GM18951 (cell line): ENCODE results near the gene VEPH1.

Source experiments
- POLR2A ChIP-seq: IDR thresholded peaks from 4 replicates; pipeline ENCODE4 v1.6.1; 2011; ENCODE audit warnings: mild to moderate bottlenecking; ENCODE audit not compliant: insufficient read length, insufficient read depth; ENCODE audit errors: extremely low read depth
- in situ Hi-C: fragments of 300-500 bp; cut with MboI; formaldehyde crosslinking; loops from one replicate; pipeline ENCODE4 v1.12.0; 2022; ENCODE audit warnings: low sequenced_read_pairs, mixed read lengths, inconsistent platforms; ENCODE audit not compliant: unreplicated experiment

VEPH1 gene

DNA sequence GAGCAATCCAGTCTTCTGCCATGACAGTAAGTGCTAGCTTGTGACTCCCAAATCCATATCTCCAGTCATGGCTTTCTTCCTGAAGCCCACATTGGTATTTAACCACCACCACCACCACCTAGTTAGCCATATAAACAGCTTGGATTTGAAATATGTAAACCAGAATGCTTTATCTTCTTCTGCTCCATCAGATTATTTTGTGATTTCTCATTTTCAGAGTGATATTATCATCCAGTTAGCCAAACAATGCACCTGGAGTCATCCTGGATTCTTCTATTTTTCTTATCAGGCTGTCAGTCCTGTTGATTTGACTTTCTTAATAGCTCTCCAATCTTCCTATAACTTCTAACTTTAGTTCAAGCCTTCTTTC, 190.9 kb downstream of the VEPH1 start:
- in situ Hi-C loops, result no loop called here
- no peak for TF ChIP-seq POLR2A

- in situ Hi-C loops, result no loop called here
These were observed 191.4 kb downstream of the VEPH1 start for GRCh38 chr3:157311633-157312375.

DNA sequence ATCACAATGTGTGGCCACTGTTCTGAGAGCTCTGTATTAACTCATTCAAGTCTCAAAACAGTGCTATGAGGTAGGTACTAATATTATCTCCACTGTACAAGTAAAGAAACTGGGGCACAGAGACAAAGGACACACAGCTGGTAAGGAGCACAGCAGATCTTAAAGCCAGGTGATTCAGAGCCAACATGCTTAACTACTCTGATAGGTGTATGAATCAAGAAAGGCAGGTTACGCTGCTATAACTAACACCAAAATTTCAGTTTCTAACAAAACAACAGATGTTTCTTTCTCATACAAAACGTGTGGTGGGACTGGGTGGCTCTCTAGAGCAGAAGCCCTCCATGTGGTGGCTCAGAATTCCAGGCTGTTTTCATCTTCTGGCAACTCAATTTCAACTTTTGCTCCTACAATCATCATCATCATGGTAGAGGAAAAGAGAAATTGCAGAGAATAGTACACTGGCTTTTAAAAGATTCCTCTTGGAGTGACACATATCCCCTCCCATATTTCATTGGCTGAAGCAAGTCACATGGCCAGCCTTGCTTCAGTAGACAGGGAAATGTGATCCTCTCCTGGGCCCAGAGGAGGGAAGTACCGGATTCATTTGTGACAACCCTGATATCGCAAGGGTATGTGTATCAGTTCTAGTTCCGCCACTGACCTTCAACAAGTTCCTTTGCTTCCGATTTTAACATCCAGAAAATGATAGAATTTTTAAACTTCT, 192.7 kb downstream of the VEPH1 start:
- in situ Hi-C loops, result no loop called here
- no peak for TF ChIP-seq POLR2A

More at GRCh38 chr3:157311633-157312375, 191.4 kb downstream of the VEPH1 start:
- no peak for TF ChIP-seq POLR2A

GRCh38 chr3:157306502-157306901, 196.7 kb downstream of the VEPH1 start:
- in situ Hi-C loops, result no loop called here
- no peak for TF ChIP-seq POLR2A

DNA sequence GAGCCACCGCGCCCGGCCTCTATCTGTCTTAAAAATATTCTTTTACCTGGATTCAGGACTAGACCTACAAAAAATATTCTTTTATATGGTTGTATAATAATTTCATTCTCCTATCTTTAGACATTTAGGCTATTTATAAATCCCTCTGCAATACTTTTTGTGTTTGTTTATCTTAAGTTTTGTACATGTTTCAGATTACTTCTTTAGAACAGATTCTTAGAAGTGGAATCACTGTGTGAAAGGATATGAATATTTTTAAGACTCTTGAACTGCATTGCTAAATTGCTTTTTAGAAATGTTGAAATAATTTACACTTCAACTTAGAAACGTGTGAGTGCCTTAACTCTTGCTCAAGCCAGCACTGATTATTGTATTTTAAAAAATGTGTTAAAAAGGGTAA, 197.8 kb downstream of the VEPH1 start:
- in situ Hi-C loops, result no loop called here
- TF ChIP-seq POLR2A, result no peak

DNA sequence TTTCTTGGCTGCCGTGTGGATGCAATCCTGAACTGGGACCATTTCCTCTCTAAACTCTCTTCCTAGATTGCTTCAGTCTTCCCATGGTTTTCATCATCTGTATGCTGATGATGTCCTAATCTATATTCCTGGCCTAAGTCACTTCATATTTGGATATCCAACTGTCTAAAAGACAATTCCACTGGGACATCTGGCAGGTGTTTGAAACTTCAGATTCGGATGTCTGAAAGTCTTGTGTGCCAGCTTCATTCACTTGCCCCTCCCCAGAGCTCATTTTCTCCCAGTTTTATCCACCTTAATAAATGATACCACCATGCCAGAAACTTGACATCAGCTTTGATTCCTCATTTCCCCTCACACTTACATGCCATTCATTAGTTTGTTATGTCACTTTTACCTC, 201.5 kb downstream of the VEPH1 start:
- TF ChIP-seq POLR2A, result no peak
- in situ Hi-C loops, result no loop called here

GRCh38 chr3:157300981-157301663, 202.1 kb downstream of the VEPH1 start:
- no peak for TF ChIP-seq POLR2A
- in situ Hi-C loops, result no loop called here

DNA sequence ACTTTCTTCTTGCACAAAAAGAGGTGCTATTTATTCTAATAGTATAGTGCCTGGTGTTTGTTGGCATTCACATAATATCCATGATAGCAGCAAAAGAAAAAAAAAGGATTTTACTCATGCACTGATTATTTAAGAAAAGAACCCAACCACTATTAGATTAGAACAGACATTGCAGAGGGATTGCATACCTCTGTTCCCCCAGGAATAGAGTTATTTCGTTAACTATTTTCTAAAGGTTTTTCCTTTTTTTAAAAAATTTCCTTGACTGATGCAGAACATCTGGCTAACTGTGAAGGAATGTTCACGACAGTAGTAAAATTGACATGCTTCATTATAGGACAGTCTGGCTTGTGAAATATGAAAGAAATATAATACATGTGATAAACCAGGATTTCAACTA, 203.1 kb downstream of the VEPH1 start:
- in situ Hi-C loops, result no loop called here
- TF ChIP-seq POLR2A, result no peak

DNA sequence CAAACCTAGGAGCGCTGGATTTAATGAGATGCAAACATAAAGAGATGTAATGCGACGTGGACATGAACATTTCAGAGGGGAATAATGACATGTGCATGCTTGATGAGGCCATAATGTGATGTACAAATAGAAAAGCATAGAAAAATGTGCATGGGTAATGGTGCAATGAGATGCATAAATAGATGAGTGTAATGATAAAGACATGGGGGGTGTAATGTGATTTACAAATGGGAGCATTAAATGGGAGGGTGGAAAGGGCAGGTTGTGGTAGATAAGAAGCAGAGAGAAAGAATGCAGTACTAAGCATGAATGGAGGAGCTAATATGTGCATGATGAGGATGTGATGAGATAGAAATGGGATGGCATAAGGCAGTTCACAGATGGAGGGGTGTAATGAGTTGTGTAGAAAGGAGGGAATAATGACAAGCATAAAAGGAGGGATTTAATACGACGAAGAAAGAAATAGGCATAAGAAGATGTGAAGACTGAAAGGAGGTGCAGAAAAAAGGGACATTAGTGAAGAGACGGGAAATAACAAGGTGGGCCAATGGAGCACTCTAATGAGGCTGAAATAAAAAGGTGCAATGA, 205.8 kb downstream of the VEPH1 start:
- TF ChIP-seq POLR2A, result no peak
- in situ Hi-C loops, result no loop called here

DNA sequence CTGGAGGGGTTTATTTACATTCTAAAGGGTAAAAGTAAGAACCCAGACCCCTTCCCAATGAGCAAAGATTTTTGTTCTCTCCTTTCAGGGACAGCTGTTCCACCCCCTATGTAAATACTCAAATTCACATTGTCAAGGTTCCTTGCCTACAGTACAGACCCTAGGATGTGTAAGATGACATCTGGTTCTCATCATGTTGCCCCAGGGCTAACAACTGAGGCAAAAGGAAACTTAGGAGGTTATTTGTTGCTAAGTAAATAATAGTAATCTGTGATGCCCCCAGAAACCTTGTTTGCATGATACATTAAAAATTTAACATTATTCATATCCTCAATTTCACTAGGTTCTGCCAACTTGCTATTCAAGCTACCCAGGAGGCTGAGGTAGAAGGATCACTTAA, 208.3 kb downstream of the VEPH1 start:
- no peak for TF ChIP-seq POLR2A
- in situ Hi-C loops, result no loop called here

GRCh38 chr3:157294491-157294890, 208.7 kb downstream of the VEPH1 start:
- in situ Hi-C loops, result no loop called here
- TF ChIP-seq POLR2A, result no peak

GRCh38 chr3:157290766-157291165, 212.4 kb downstream of the VEPH1 start:
- no peak for TF ChIP-seq POLR2A
- in situ Hi-C loops, result no loop called here

GRCh38 chr3:157285966-157286365, 217.2 kb downstream of the VEPH1 start:
- no peak for TF ChIP-seq POLR2A
- in situ Hi-C loops, result no loop called here

- in situ Hi-C loops, result no loop called here
- TF ChIP-seq POLR2A, result no peak
These were observed 218.1 kb downstream of the VEPH1 start for GRCh38 chr3:157285141-157285540.

GRCh38 chr3:157284688-157285087, 218.5 kb downstream of the VEPH1 start:
- no peak for TF ChIP-seq POLR2A
- in situ Hi-C loops, result no loop called here
